Renal pelvis (tissue), 12 donors: ENCODE measurements around the gene CPEB3. TPM values are rescaled to one million over a fixed set of nuclear protein-coding genes. Genes with fewer than 3 reads are reported as not detected.
"Not testable (repeated sequence)": the region's sequence is repeated elsewhere in the genome, so short reads cannot be mapped to it uniquely, and the experiment has no call there.

Source experiments
- DNase-seq: peaks from one replicate; pipeline ENCODE4 v3.0.0-alpha.2; 2013
- long read RNA-seq, 16 experiments: transcript quantifications; one replicate each; lab custom pipeline, GENCODE V29; 2026
- polyA plus RNA-seq, 3 donors: library from polyadenylated mRNA; unstranded; fragments of 120-200 nt; gene quantifications; one replicate each; pipeline ENCODE4 v1.2.1, GENCODE V29; 2013; ENCODE audit not compliant: insufficient read length in 3 of 3

CPEB3 gene
- polyA plus RNA-seq, result 1 to 10 TPM; 2.7 to 3.6 (median 2.8) TPM
- long read RNA-seq, donor 1, result 0 reads
- long read RNA-seq, donor 2, result 0 reads
- long read RNA-seq, donor 3, result 0 reads
- long read RNA-seq, donor 4, result 0 reads
- long read RNA-seq, donor 5, partial matches to known transcripts, result 19 of 19 reads
- long read RNA-seq, donor 5, other reads (novel, unspliced or antisense), result 0 of 19 reads
- long read RNA-seq, donor 6, result 0 reads
- long read RNA-seq, donor 7, result 0 reads
- long read RNA-seq, donor 8, result 0 reads
- long read RNA-seq, donor 9, result 0 reads
- long read RNA-seq, donor 10, result 0 reads
- long read RNA-seq, donor 11, result 0 reads
- long read RNA-seq, donor 12, result 0 reads
- long read RNA-seq, donor 13, result 0 reads
- long read RNA-seq, donor 14, result 0 reads
- long read RNA-seq, donor 15, partial matches to known transcripts, result 170 of 170 reads
- long read RNA-seq, donor 15, other reads (novel, unspliced or antisense), result 0 of 170 reads
- long read RNA-seq, donor 16, partial matches to known transcripts, result 105 of 142 reads
- long read RNA-seq, donor 16, other reads (novel, unspliced or antisense), result 37 of 142 reads

GRCh38 chr10:92290837-92291615 lies at the start of gene CPEB3, which contains the start of gene MARCHF5:
Gene CPEB3, minus strand, starts transcription at chr10:92291078. Its CDS starts 50,728 bp downstream, at chr10:92240350.
Gene MARCHF5, plus strand, starts transcription at chr10:92291167. Its CDS starts 328 bp downstream, at chr10:92291495.
- DNase-seq, result peak; percentile 95

- DNase-seq, result not testable (repeated sequence)
Observed at GRCh38 chr10:92329927-92330326, 39.0 kb upstream of the CPEB3 start.

GRCh38 chr10:92328993-92329392 lies 38.1 kb upstream of the CPEB3 start:
- no peak for DNase-seq

- no peak for DNase-seq
Observed at GRCh38 chr10:92327445-92328433, 36.9 kb upstream of the CPEB3 start.

GRCh38 chr10:92323079-92323478 lies 32.2 kb upstream of the CPEB3 start:
- no peak for DNase-seq

GRCh38 chr10:92316610-92317009 lies 25.7 kb upstream of the CPEB3 start:
- no peak for DNase-seq

- no peak for DNase-seq
Observed at GRCh38 chr10:92313750-92314149, 22.9 kb upstream of the CPEB3 start.

- DNase-seq, result no peak
Observed at GRCh38 chr10:92309272-92309671, 18.4 kb upstream of the CPEB3 start.

- DNase-seq, result no peak
Observed at GRCh38 chr10:92305133-92306072, 14.5 kb upstream of the CPEB3 start.

GRCh38 chr10:92304061-92304460 lies 13.2 kb upstream of the CPEB3 start:
- no peak for DNase-seq

- no peak for DNase-seq
Observed at GRCh38 chr10:92303096-92303495, 12.2 kb upstream of the CPEB3 start.

- no peak for DNase-seq
Observed at GRCh38 chr10:92298487-92298886, 7.6 kb upstream of the CPEB3 start.

GRCh38 chr10:92291921-92292845 lies 1.3 kb upstream of the CPEB3 start:
- DNase-seq, result peak; percentile 50

GRCh38 chr10:92291616-92291865 lies 663 bp upstream of the CPEB3 start:
- DNase-seq, result no peak

GRCh38 chr10:92290076-92290836 lies 622 bp downstream of the CPEB3 start:
- DNase-seq, result peak; percentile 49

GRCh38 chr10:92284112-92284704 lies 6.7 kb downstream of the CPEB3 start:
- no peak for DNase-seq

- DNase-seq, result no peak
Observed at GRCh38 chr10:92278996-92279696, 11.7 kb downstream of the CPEB3 start.
